Right atrium auricular region (tissue), 2 donors: ENCODE measurements around the gene TXNRD2. TPM values are rescaled to one million over a fixed set of nuclear protein-coding genes. Genes with fewer than 3 reads are reported as not detected.

Experiments
- DNase-seq: peaks from one replicate; pipeline ENCODE4 v3.0.0-alpha.2; 2019; ENCODE audit warnings: low spot score
- H3K27ac ChIP-seq, 2 donors: fragments of 200-600 bp; sonication (generic); 1 replicate in 1 of 2; 2 replicates in 1 of 2; pipeline ENCODE4 v1.5.1; 2016 to 2019
- H3K27me3 ChIP-seq, 2 donors: fragments of 200-600 bp; sonication (generic); one replicate each; pipeline versions ENCODE4 v1.5.1 to v1.6.0; 2017 to 2019
- H3K36me3 ChIP-seq: fragments of 200-600 bp; sonication (generic); one replicate; pipeline ENCODE4 v1.5.1; 2016
- H3K4me1 ChIP-seq, 2 donors: fragments of 200-600 bp; sonication (generic); one replicate each; pipeline versions ENCODE4 v1.5.1 to v1.6.0; 2017 to 2019
- H3K4me3 ChIP-seq, 2 donors: fragments of 200-600 bp; sonication (generic); 1 replicate in 1 of 2; 2 replicates in 1 of 2; pipeline ENCODE4 v1.5.1; 2017 to 2019; ENCODE audit warnings: mild to moderate bottlenecking in 1 of 2, moderate library complexity in 1 of 2
- H3K9me3 ChIP-seq, 2 donors: fragments of 200-600 bp; sonication (generic); one replicate each; pipeline ENCODE4 v1.5.1; 2019
- total RNA-seq, 2 donors: library from RNA; depleted of rRNA; stranded (reverse); fragments of >200 nt; gene quantifications; one replicate each; pipeline ENCODE4 v1.1.0, GENCODE V29; 2016
- TF ChIP-seq, protein P1 (sequence below), 2 donors: fragments of 200-600 bp; sonication (generic); IDR thresholded peaks; one replicate each; pipeline ENCODE4 v1.5.1; 2019; ENCODE audit warnings: antibody characterized with exemption in 2 of 2

Gene TXNRD2
- total RNA-seq, 2 donors from 2014 or later = 16.2 to 18.4 TPM

DNA sequence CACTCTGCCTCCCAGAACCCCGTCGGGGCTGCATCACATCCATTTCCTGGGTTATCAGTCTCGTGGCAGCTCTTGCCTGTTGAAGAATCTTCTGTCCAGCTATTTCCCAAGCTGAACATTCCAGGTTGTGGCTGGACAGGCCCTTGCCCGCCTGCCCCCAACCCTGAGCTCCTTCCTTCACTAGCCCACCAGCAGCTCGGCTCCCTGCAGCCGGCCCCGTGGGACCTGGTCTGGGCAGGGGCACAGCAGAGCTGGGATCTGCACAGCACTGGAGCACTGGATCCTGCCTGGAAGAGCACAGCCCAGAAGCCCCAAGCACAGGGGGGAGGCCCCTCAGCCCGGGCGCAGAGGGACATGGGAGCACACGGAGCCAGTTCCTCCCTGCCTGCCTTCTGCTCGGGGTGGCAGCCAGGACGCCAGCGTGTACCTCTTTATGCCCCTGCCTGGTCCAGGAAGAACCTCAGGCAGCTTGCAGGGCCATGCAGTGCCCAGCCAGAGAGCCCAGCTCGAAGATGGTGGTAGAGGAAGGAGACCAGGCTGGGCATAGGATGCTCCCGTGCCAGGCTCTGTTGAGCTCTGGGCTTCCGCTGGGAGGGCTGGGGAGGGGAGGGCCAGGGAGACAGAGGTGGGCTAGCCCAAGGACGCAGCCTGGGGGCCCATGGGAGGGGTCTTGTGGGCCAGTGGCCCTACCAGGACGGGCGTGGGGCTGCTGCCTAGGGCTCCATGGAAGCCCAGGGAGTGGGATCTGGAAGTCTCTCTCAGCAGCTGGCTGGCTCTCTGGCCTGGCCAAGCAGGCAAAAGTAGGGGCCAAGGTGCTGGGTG, 70.4 kb downstream of the TXNRD2 start:
- Histone ChIP-seq H3K4me1 (peaks cover 0 to 26% of the 10 kb centered on the region in 2 donors), H3K9me3 (no peaks in the 10 kb centered on the region), H3K27ac (no peak overlapping the region), H3K27me3 (no peaks in the 10 kb centered on the region), H3K4me3 (no peak overlapping the region), H3K36me3 (no peaks in the 10 kb centered on the region)
- TF ChIP-seq, protein P1, sequence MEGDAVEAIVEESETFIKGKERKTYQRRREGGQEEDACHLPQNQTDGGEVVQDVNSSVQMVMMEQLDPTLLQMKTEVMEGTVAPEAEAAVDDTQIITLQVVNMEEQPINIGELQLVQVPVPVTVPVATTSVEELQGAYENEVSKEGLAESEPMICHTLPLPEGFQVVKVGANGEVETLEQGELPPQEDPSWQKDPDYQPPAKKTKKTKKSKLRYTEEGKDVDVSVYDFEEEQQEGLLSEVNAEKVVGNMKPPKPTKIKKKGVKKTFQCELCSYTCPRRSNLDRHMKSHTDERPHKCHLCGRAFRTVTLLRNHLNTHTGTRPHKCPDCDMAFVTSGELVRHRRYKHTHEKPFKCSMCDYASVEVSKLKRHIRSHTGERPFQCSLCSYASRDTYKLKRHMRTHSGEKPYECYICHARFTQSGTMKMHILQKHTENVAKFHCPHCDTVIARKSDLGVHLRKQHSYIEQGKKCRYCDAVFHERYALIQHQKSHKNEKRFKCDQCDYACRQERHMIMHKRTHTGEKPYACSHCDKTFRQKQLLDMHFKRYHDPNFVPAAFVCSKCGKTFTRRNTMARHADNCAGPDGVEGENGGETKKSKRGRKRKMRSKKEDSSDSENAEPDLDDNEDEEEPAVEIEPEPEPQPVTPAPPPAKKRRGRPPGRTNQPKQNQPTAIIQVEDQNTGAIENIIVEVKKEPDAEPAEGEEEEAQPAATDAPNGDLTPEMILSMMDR (IDR thresholded peaks at IDR 0.05) = no peak
- no peak for DNase-seq

DNA sequence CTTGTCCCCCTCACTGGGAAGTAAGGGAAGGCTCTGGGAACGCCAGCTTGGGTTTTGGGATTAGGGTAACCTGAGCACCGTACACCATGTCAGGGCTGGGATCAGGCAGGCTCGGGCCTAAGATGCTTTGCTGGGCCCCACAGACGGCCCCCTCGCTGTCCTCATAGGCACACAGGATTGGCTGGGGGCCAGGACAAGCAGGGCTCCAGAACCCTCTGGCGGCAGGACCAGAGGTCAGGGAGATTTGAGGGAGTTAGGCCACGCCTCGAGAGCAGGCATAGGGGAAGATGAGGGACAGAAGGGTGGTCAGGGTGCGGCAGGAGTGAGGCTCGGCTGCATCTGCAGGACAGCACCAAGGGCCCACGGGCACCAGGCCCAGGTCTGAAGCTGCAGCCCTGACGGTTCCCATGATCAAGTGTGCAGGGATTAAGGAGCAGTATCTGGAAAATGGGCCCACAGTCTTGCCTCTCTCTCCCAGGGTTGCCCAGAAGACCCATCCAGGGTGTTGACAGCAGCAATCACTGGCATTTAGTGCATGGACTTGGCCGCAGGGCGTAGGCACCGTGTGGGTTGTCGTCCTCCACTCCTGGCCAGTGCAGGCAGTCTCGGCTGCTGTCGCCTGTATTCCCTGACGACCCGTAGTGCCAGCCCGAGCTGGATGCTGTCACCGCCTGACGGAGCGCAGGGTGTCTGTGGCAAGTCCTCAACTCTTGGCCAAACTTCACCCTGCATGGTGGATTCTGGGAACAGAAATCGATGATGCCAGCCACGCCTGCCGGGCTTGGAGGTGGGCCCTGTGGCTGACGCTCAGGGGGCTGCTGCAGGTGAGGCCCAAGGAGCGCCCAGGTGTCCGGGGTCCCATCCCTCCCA, 71.2 kb downstream of the TXNRD2 start:
- TF ChIP-seq, protein P1 (IDR thresholded peaks at IDR 0.05) = no peak

DNA sequence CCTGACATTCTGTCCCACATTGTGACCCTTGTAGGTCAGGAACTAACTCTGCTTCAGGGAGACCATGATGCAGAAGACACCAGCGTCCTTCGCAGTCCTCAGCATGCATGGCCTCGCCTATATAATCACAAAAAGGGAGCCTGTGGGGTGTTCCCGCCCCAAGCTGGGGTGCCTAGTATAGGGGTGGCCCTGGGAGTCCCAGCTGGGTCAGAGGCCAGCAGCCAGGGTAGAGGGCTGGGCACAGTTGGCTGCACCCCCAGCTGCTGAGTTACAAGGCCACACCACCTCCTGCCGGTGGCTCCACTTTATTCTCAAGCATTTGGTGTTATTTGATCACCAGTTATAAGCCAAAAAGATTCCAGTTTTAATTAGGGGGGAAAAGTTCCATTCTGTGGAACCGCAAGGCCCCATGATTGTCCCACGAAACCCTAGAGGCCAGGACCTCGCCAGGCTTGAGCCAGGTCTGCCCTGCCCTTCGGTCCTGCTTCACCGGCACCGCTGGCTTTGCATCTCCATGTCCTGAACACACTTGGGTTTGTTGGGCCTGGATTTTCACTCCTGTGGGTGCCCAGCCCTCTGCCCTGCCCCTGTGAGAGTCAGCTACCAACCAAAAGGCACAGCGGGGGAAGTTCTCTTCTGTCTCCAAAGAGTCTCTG, 72.0 kb downstream of the TXNRD2 start:
- TF ChIP-seq, protein P1 (IDR thresholded peaks at IDR 0.05) = no peak
- no peaks in the 10 kb centered on the region for H3K36me3 ChIP-seq
- H3K27ac ChIP-seq = no peak overlapping the region
- no peak for DNase-seq
- peaks cover 0 to 11% of the 10 kb centered on the region in 2 donors for H3K4me1 ChIP-seq
- no peaks in the 10 kb centered on the region for H3K27me3 ChIP-seq
- H3K4me3 ChIP-seq = no peak overlapping the region
- no peaks in the 10 kb centered on the region for H3K9me3 ChIP-seq

More for the DNA sequence above, 71.2 kb downstream of the TXNRD2 start:
- Histone ChIP-seq H3K36me3 (no peaks in the 10 kb centered on the region), H3K9me3 (no peaks in the 10 kb centered on the region), H3K27me3 (no peaks in the 10 kb centered on the region), H3K4me1 (peaks cover 0 to 19% of the 10 kb centered on the region in 2 donors), H3K27ac (no peak overlapping the region), H3K4me3 (no peak overlapping the region)
- no peak for DNase-seq

DNA sequence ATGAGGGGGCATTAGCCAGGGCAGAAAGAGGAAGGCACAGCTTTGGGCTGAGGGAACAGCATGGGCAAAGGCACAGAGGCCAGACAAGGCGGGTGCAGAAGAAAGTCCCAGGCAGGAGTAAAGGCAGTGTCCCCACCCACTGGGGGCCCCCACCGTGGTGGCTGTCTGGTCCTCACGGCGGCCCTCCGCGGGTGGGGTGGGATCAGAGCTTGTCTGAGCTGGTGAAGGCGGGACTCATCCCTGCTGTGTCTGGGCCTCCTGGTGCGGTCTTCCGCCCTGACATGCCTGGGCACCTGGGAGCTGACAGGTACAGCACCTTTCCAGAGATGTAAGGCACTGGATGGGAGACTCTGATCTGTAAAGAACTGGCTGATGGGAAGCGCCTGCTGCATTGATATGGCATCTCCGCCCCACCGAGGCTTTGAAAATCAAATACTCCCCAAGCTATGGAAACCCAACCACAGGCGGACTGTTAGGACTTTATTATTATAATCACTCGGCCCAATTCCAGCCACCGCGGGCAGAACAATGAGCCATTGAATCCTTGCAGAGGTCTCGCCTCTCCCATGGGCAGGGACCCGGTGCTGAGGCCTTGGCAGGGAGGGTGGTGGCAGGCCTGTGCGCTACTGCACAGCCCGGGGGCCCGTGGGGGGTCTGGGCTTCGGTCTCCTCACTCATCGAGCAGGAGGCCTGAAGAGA, 72.7 kb downstream of the TXNRD2 start:
- no peaks in the 10 kb centered on the region for H3K36me3 ChIP-seq
- TF ChIP-seq, protein P1 (IDR thresholded peaks at IDR 0.05) = no peak
- no peak overlapping the region for H3K4me3 ChIP-seq
- no peak overlapping the region for H3K27ac ChIP-seq
- H3K27me3 ChIP-seq = no peaks in the 10 kb centered on the region
- no peaks in the 10 kb centered on the region for H3K9me3 ChIP-seq
- no peak for DNase-seq
- peaks cover 0 to 4% of the 10 kb centered on the region in 2 donors for H3K4me1 ChIP-seq

DNA sequence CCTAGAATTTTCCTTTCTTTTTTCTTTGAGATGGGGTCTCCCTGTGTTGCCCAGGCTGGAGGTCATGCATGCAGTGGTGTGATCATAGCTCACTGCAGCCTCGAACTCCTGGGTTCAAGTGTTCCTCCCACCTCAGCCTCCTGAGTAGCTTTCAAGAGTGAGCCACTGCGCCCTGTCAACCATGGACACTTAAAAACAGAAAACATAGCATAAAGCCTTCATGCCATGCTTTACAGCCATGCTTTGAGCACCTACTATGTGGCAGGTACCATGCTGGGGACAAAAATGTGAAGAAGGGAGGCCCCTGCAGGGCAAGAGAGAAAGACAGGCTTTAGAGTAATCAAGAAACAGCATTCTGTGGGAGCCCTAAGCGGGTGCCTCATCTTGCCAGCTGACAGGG, 73.3 kb downstream of the TXNRD2 start:
- Histone ChIP-seq H3K9me3 (no peaks in the 10 kb centered on the region), H3K27me3 (no peaks in the 10 kb centered on the region), H3K4me3 (no peak overlapping the region), H3K27ac (no peak overlapping the region), H3K4me1 (no peaks in the 10 kb centered on the region), H3K36me3 (no peaks in the 10 kb centered on the region)
- TF ChIP-seq, protein P1 (IDR thresholded peaks at IDR 0.05) = no peak
- no peak for DNase-seq
